SU-DHL-6 (cell line): ENCODE data around the gene RASAL3.

Experiments
- CTCF ChIP-seq: fragments of 200-600 bp; sonication (generic); IDR thresholded peaks from one replicate; pipeline ENCODE4 v1.5.1; 2017; ENCODE audit warnings: antibody characterized with exemption, mild to moderate bottlenecking, low read length, moderate library complexity; ENCODE audit not compliant: insufficient read depth, poor library complexity, severe bottlenecking
- EZH2phosphoT487 ChIP-seq: fragments of 200-600 bp; sonication (generic), shearing (Covaris generic); conservative IDR thresholded peaks from 2 replicates; pipeline ENCODE4 v1.6.1; 2018; ENCODE audit warnings: mild to moderate bottlenecking, antibody characterized with exemption, low read length, moderate library complexity, mixed read lengths

- TF ChIP-seq CTCF (no peak), EZH2phosphoT487 (no peak)
These were observed 27.6 kb downstream of the RASAL3 start for GRCh38 chr19:15436826-15437110.
